Type B pancreatic cell (in vitro differentiated cells): ENCODE measurements around the gene BTK. TPM values are rescaled to one million over a fixed set of nuclear protein-coding genes. Genes with fewer than 3 reads are reported as not detected.

Experiments used
- DNase-seq: peaks from one replicate; pipeline ENCODE4 v3.0.0; 2021; ENCODE audit warnings: mixed read lengths; ENCODE audit not compliant: unreplicated experiment; ENCODE audit errors: extremely low spot score
- H3K27ac Mint-ChIP-seq: 2 replicates; pipeline ENCODE4 v1.8.0; 2021; ENCODE audit warnings: mild to moderate bottlenecking, mixed read lengths
- H3K27me3 Mint-ChIP-seq: 2 replicates; pipeline ENCODE4 v1.8.0; 2021; ENCODE audit warnings: mixed read lengths
- H3K36me3 Mint-ChIP-seq: 2 replicates; pipeline ENCODE4 v1.8.0; 2021; ENCODE audit warnings: mixed read lengths
- H3K4me1 Mint-ChIP-seq: one replicate; pipeline ENCODE4 v1.8.0; 2021; ENCODE audit warnings: mixed read lengths; ENCODE audit not compliant: unreplicated experiment
- H3K4me3 Mint-ChIP-seq: 2 replicates; pipeline ENCODE4 v1.8.0; 2021; ENCODE audit warnings: mild to moderate bottlenecking, mixed read lengths
- H3K9me3 Mint-ChIP-seq: 2 replicates; pipeline ENCODE4 v1.8.0; 2021; ENCODE audit warnings: mixed read lengths
- CTCF ChIP-seq: fragments of 200-600 bp; sonication (generic); conservative IDR thresholded peaks from 2 replicates; pipeline ENCODE4 v1.5.0; 2021; ENCODE audit warnings: antibody characterized with exemption, mild to moderate bottlenecking
- total RNA-seq: library from RNA; stranded (reverse); gene quantifications from 2 replicates; pipeline ENCODE4 v1.2.1, GENCODE V29; 2021; ENCODE audit warnings: low replicate concordance

Gene BTK
- total RNA-seq, 1 donor from 2014 or later: 0.34 TPM

DNA sequence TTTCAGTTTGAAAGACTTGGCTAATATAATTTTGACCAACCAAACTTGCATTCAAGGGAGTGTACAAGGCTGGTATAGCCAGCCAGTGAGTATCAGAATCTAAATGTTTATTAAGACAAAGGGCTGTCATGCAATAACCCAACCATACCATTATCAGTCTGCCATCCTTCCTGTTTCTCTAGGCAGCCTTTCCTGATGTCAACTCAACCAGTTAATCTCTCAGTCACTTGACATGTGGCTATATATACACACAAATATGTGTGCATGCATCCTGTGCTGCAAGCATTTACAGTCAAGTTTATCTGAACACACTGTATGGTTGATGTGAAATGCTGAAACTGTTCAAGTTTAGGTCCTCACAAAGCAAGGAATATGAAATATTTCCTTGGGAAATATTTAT, 17.2 kb downstream of the BTK start:
- H3K9me3 Mint-ChIP-seq: no peaks in the 10 kb centered on the region
- no peaks in the 10 kb centered on the region for H3K4me1 Mint-ChIP-seq
- H3K27ac Mint-ChIP-seq: no peak overlapping the region
- no peaks in the 10 kb centered on the region for H3K36me3 Mint-ChIP-seq
- TF ChIP-seq CTCF: no peak
- no peak for DNase-seq
- H3K4me3 Mint-ChIP-seq: no peak overlapping the region
- no peaks in the 10 kb centered on the region for H3K27me3 Mint-ChIP-seq

DNA sequence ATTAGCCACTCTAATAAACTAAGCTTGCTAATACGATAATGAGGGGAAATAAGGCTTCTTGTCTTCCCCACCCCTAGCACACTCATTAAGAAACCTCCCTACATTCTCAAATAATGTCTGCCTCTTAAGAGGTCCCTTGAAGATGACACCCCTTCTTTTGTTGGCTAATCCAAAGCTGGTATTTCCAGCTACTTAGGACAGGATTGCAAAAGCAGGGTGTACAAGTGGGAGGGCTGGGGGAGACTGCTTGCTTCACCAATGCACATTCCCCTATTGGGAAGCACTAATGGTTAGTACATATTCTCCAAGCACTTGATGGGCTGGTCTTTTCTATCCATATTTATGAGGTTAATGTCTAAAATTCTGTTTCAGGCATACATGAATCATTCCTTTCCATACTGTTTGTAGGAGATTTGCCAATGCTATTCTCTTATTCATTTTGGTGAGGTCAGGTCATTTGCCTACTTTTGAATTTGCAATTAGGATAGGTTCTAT, 20.6 kb downstream of the BTK start:
- no peak for DNase-seq
- Mint-ChIP-seq H3K4me3 (no peak overlapping the region), H3K36me3 (no peaks in the 10 kb centered on the region), H3K9me3 (peaks cover 4% of the 10 kb centered on the region), H3K27ac (no peak overlapping the region), H3K27me3 (no peaks in the 10 kb centered on the region), H3K4me1 (no peaks in the 10 kb centered on the region)
- no peak for TF ChIP-seq CTCF

DNA sequence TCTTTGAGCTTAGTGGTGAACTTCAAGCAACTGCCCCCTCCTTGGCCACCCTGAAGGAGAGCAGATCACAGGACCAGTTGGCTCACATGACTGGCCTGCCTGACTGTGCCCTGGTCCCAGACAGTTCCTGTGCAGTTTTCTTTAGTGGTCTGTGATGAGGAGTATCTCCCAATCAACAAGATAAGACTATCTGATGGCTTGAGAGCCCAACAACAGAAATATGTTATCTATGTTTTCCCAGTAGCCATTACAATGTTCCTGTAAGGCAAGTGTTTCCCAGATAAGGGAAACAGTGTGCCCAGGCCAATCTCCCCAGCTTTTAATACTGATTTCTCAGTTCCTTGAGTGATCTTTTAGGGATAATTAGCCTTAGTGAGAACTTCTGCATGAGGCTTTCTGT, 23.2 kb downstream of the BTK start:
- DNase-seq: no peak
- Mint-ChIP-seq H3K4me3 (no peak overlapping the region), H3K36me3 (no peaks in the 10 kb centered on the region), H3K27me3 (no peaks in the 10 kb centered on the region), H3K9me3 (peaks cover 4% of the 10 kb centered on the region), H3K27ac (no peak overlapping the region), H3K4me1 (no peaks in the 10 kb centered on the region)
- no peak for TF ChIP-seq CTCF

DNA sequence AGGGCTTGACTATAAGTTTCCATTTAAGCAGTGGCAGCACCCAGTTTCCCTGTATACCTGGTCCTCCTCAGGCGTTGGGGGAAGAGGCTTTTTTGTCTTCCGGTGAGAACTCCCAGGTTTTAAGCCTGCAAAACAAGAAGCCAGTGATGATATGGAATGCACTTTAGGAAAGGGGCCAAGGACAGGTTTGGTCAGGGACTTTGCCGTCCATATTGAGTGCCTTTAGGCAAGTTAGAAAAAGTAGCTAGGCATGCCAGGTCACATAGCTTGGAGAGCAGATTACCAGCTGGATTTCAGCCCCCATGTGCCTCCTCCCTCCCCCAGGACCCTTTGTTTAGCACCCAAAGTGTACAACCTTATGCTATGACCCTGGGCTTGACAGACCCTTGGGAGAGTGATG, 23.9 kb downstream of the BTK start:
- H3K9me3 Mint-ChIP-seq: peaks cover 4% of the 10 kb centered on the region
- H3K4me3 Mint-ChIP-seq: no peak overlapping the region
- H3K4me1 Mint-ChIP-seq: no peaks in the 10 kb centered on the region
- H3K36me3 Mint-ChIP-seq: no peaks in the 10 kb centered on the region
- H3K27ac Mint-ChIP-seq: no peak overlapping the region
- H3K27me3 Mint-ChIP-seq: no peaks in the 10 kb centered on the region
- no peak for TF ChIP-seq CTCF
- DNase-seq: no peak

- no peak for DNase-seq
- peaks cover 4% of the 10 kb centered on the region for H3K9me3 Mint-ChIP-seq
- no peak overlapping the region for H3K27ac Mint-ChIP-seq
- H3K36me3 Mint-ChIP-seq: no peaks in the 10 kb centered on the region
- H3K4me1 Mint-ChIP-seq: no peaks in the 10 kb centered on the region
- no peak for TF ChIP-seq CTCF
- no peaks in the 10 kb centered on the region for H3K27me3 Mint-ChIP-seq
- H3K4me3 Mint-ChIP-seq: no peak overlapping the region
These were observed 25.6 kb downstream of the BTK start for GRCh38 chrX:101360390-101360789.

GRCh38 chrX:101359966-101360365, 26.0 kb downstream of the BTK start:
- TF ChIP-seq CTCF: no peak
- H3K4me1 Mint-ChIP-seq: no peaks in the 10 kb centered on the region
- no peak overlapping the region for H3K4me3 Mint-ChIP-seq
- no peak for DNase-seq
- H3K36me3 Mint-ChIP-seq: no peaks in the 10 kb centered on the region
- H3K27ac Mint-ChIP-seq: no peak overlapping the region
- no peaks in the 10 kb centered on the region for H3K27me3 Mint-ChIP-seq
- peaks cover 4% of the 10 kb centered on the region for H3K9me3 Mint-ChIP-seq
